NCI-H1930 (cell line): ENCODE results near the gene ARAF.
A peak's percentile ranks its signal among the peaks of the same experiment; 100 is the strongest.
"Not testable (repeated sequence)": the region's sequence is repeated elsewhere in the genome, so short reads cannot be mapped to it uniquely, and the experiment has no call there.

Source experiments
- DNase-seq, 2 experiments: peaks; one replicate each; lab custom pipeline; 2025; lab: John Stamatoyannopoulos, UW

Gene ARAF

GRCh38 chrX:47560934-47561658, at the start of gene ARAF:
ARAF (plus strand) TSS chrX:47561205; CDS start chrX:47562968, 1,763 bp downstream.
- DNase-seq: peak; percentile 97 to 98

DNA sequence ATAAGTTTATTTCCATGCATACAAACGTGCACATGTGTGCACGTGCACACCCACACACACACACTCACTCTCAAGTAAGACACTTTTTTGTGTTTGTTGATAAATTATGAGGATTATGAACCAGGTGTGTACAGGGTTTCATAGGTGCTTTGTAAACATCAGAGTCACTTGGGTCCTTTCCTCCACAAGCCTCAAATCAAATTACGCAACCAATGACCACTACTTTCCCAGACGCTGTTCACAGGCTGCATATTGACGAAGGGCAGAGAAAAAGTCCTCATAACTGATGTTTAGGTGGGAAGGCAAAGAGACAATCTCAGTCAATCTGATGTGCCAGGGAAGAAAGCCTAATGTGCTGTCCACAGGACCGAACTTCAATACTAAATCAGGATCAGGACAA, 48.6 kb upstream of the ARAF start:
- not testable (repeated sequence) for DNase-seq

GRCh38 chrX:47513034-47513965, 47.7 kb upstream of the ARAF start:
- not testable (repeated sequence) for DNase-seq

DNA sequence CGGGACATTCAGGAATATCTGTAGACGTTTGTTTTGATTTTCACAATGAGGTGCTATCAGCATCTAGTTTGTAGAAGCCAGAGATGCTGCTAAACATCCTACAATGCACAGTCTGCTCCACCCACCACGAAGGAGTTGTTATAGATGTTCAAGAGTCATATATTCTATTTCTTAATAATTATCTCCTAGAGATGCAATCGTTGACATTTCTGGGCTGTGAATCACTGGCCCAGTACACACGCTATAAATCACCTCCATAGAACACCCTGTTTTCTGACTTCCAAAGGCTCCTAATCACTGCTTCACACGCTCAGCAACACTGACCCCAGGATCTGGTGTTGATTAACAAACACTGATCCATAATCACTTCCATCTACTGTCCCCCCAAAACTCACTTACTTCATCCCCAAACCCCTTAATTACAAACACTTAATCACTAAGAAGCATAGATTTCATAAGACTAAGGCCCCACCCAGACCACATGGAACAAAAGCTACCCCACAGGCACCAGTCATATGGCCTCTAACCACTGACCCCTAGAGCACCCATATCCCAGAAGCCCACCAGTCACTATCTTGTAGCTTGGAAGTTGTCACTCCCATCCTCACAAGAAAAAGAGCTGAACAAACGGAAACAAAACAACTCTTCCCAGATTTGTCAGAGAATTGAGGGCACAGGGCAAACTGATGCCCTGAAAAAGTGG, 46.3 kb upstream of the ARAF start:
- DNase-seq: no peak

DNA sequence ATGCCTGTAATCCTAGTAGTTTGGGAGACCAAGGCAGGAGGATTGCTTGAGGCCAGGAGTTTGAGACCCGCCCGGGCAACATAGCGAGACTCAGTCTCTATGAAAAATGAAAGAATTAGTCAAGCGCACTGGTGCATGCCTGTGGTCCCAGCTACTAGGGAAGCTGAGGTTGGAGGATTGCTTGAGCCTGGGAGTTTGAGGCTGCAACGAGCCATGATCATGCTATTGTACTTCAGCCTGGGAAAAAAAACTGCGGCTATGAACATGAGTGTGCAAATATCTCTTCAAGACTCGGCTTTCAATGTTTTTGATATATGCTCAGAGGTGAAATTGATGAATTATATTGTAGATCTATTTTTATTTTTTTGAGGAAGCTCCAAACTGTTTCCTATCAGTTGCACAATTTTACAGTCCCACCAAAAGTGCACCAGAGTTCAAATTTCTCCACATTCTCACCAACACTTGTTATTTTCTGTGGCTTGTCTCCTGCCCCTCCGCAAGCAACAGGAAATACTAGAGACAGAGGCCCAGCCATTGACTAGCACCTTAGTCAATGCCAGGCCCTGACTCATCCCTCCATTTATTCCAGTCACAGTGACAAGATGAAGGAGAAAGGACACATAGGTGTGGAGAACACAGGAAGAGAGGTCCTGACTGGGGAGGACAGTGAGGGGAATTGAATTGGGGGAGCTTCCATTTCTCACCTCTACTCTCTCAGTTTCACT, 44.9 kb upstream of the ARAF start:
- DNase-seq: no peak

DNA sequence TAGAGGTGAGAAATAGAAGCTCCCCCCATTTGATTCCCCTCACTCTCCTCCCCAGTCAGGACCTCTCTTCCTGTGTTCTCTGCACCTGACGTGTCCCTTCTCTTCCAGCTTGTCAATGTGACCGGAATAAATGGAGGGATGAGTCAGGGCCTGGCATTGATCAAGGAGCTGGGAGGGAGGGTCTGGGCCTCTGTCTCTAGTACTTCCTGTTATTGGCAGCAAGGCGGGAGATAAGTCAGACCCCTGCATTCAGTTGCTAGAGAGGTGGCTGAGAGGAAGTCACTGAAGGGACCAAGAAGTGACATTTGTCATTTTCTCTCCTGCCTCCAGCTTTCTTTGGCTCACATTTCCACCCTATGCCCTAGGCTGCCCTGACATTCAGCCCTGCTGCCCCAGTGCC, 42.9 kb upstream of the ARAF start:
- no peak for DNase-seq

DNA sequence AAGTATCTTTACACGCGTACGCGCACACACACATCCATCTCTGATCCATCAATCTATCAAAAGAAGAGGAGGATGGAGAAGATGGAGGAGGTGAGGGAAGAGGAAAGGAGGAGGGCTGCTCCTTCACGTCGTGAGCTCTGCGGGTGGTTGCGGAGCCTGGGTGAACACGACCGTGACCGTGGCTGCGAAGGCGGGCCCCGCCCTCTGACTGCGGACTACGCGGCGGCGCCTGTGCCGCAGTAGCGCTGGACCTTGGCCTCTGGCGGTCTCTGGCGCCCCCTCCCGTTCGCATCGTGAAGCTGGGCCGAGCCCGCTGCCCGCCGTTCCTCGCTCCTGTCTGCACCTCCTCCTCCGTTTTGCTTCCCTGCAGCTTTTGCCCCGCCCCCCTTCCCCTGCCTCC, 37.7 kb upstream of the ARAF start:
- DNase-seq: peak; percentile 69 to 80

- DNase-seq: no peak
Observed at GRCh38 chrX:47523713-47524166, 37.3 kb upstream of the ARAF start.

GRCh38 chrX:47529548-47529947, 31.5 kb upstream of the ARAF start:
- DNase-seq: no peak

DNA sequence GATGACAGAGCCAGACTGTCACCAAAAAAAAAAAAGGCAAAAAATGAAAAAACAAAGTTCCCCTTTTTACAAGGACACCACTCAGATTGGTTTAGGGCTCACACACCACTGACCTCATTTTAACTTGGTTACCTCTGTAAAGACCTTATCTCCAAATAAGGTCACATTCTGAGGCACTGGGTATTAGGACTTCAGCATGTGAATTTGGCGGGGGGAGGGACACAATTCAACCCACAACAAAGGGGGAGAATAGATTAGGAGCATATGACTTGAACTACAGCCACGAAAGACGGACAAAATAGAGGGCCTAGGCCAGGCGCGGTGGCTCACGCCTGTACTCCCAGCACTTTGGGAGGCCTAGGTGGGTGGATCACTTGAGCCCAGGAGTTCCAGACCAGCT, 31.0 kb upstream of the ARAF start:
- DNase-seq: no peak

GRCh38 chrX:47539860-47540259, 21.1 kb upstream of the ARAF start:
- DNase-seq: no peak

GRCh38 chrX:47540754-47541538, 20.1 kb upstream of the ARAF start:
- DNase-seq: peak; percentile 31 to 37

DNA sequence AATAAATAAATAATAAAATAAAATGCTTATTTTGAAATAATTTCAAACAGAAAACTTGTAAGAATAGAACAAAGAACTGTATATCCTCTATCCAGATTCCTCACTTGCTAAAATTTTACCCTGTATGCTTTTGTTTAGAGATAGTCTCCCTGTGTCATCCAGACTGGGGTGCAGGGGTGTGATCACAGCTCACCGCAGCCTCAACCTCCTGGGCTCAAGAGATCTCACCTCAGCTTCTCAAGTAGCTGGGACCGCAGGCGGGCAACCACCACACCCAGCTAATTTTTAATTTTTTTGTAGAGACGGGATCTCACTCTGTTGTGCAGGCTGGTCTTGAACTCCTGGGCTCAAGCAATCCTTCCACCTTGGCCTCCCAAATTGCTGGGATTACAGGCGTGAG, 17.5 kb upstream of the ARAF start:
- no peak for DNase-seq

DNA sequence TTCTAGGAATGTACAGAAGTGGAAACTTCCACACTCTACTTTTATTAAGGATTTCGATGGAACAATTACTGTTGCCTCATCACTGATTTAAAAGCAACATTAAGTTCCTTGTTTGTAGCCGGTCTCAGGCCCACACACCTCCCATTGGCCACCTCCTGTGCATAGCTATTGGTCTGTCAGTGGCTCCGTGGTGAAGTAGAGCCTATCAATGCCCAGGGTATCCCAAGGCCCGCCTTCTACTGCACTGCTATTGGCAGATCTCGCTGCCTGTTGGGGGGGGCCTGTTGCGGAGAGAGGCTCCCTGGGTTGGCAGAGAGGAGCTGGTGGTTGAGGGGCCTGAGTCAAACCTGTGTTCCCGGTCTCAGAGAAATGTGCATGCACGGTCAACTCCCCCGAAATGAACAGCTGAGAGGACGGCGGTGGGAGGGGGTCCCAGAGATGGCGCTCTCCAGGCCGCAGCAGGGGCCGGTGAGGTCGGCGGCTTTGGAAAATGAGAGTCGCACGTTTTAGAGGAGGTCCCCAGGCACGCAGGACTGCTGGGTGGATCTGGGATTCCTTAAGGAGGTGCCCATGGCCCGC, 4.9 kb upstream of the ARAF start:
- peak; percentile 76 to 83 for DNase-seq

DNA sequence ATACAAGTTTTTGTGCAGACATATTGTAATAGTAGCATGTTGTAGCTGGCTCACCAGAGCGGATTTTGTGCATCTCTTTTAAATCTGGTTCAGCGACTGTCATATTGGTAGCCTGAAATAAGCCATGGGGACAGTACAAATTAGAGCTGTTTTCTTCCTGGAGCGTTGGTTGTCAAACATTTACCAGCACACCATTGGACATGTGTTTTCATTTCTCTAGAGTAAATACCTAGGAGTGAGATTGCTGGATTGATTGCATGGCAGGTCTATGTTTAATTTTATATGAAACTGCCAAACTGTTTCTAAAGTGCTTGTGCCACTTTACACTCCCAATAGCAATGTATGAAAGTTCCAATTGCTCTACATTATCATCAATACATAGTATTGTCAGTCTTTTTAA, 2.6 kb upstream of the ARAF start:
- DNase-seq: no peak

GRCh38 chrX:47560179-47560933, 649 bp upstream of the ARAF start:
- DNase-seq: no peak

GRCh38 chrX:47561659-47562151, 700 bp downstream of the ARAF start:
- DNase-seq: no peak

- DNase-seq: no peak
Observed at GRCh38 chrX:47562615-47563243, 1.7 kb downstream of the ARAF start.

GRCh38 chrX:47563801-47564315, 2.9 kb downstream of the ARAF start:
- no peak for DNase-seq
